NCI-H2227 (cell line): Measurements from ENCODE around the gene RIC1.
"Not testable (repeated sequence)": the region's sequence is repeated elsewhere in the genome, so short reads cannot be mapped to it uniquely, and the experiment has no call there.

Source experiments
- DNase-seq: peaks from one replicate; lab custom pipeline; 2025; ENCODE audit not compliant: unreplicated experiment; lab: John Stamatoyannopoulos, UW

The RIC1 gene

DNA sequence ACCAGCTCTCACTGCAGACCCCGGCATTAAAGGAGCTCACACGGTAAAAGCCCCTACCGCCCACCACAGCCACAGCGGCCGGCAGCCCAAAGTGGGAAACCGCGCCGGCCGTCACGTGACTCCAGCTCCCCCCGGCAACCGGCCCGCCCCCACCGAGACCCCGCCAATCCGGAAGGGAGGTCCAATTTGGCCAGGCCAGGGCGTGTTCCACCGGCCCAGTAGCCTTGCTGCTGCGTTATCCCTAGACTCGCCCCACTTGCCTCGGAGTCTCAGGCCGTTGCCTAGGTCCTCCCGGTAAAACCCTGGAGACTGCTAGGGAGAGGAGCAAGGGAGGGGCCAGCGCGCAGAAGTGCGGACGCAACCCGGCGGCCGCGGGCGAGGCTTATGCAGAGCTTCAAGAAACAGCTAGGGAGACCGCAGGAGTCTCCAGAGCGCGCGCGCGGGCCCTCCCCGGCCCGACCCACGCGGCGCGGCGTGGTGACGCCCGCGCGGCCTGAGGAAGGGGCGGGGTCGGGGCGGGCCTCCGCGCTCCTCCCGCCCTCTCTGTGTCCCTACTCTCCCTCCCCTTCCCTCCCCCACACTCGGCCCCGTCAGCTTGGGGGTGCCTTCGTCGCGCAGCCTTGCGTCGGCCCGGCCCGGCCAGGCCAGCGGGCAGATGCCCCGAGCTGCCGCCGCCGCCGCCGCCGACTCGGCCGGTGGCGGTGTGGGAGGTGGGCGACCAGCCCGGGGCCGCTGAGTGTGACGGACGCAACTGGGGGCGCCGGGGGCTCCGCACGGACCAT, at the start of gene RIC1:
RIC1 (plus strand) TSS at position 578 of the 782 bp plus-strand sequence; CDS start at position 781, 203 bp downstream.
- DNase-seq: peak; percentile 94

GRCh38 chr9:5579881-5580280, 49.0 kb upstream of the RIC1 start:
- no peak for DNase-seq

- no peak for DNase-seq
Measured at GRCh38 chr9:5580650-5581049, 48.3 kb upstream of the RIC1 start.

GRCh38 chr9:5581706-5582105, 47.2 kb upstream of the RIC1 start:
- not testable (repeated sequence) for DNase-seq

GRCh38 chr9:5582835-5583195, 46.1 kb upstream of the RIC1 start:
- DNase-seq: no peak

GRCh38 chr9:5586391-5586802, 42.5 kb upstream of the RIC1 start:
- DNase-seq: no peak

- DNase-seq: no peak
Measured at GRCh38 chr9:5587024-5587423, 41.9 kb upstream of the RIC1 start.

- DNase-seq: no peak
Measured at GRCh38 chr9:5592231-5592630, 36.7 kb upstream of the RIC1 start.

DNA sequence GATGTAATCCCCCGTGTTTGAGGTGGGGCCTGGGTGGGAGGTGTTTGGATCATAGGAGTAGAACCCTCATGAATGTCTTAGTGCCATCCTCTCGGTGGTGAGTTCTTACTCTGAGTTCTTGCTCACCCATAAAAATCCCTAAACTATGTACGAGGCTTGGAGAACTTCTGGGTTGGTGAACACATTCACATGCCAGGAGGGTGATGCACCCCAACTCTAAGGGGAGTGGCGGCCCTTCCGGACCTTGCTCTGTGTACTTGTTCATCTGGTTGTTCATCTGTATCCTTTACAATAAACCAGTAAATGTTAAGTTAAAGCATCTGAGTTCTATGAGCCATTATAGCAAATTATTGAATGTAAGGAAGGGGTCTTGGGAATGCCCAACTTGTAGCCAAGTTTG, 36.0 kb upstream of the RIC1 start:
- DNase-seq: no peak

DNA sequence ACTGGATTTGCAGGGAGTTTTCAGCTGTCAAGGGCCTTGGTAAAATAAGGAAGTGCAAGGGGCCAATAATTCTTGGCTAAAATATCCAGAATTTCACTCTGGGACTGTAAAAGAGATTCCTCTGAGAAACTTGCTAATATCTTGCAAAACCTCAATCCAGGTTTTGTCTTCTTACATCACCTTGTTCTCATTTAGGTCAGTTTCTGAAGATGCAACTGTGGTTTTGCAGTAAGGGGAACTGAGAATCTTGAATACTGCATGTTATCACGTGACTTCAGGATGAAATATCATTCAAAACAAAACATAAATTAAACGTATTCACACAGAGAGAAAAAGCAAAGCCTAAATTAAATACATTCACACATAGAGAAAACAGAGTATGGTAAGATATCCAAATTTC, 35.0 kb upstream of the RIC1 start:
- no peak for DNase-seq

GRCh38 chr9:5596173-5596572, 32.7 kb upstream of the RIC1 start:
- DNase-seq: no peak

DNA sequence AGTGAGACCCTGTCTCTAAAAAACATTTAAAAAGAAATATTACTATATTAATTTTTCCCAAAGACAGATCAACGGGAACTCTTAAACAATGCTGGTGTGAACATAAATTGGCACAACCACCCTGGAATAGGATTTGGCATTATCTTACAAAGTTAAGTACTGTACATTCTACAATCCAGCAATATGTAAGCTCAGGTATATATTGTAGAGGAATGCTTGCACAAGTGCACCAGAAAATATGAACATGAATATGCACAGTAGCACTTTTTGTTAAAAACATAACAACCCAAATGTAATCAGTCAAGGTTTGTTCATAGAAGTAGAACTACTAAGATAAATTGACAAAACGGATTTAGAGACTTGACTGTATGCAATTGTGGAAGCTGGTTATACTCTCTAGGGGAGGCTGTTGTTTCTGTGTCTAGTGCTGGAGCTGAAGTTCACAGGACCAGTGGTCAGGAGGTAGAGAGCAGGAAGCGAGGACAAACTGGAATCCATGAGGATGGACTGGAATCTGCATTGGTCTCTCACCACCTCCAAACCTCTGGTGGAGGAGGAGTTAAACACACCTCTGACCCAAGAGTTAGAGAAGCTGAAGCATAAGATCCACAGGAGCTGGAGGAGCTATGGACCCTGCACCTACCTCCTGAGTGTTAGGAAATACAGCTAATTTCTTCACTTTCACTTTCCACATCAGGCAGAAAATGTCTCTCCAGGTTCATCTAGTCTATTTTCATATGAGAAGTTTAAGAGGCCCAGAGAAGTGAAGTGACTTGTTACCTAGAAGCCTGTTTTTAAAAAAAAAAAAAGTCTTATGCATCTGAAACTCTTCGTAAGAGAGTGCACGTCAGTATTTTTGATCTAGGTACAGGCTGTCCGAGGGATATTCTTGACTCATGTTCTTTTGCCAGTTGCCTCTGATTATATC, 20.3 kb upstream of the RIC1 start:
- DNase-seq: no peak

- DNase-seq: no peak
Measured at GRCh38 chr9:5609226-5609596, 19.7 kb upstream of the RIC1 start.

DNA sequence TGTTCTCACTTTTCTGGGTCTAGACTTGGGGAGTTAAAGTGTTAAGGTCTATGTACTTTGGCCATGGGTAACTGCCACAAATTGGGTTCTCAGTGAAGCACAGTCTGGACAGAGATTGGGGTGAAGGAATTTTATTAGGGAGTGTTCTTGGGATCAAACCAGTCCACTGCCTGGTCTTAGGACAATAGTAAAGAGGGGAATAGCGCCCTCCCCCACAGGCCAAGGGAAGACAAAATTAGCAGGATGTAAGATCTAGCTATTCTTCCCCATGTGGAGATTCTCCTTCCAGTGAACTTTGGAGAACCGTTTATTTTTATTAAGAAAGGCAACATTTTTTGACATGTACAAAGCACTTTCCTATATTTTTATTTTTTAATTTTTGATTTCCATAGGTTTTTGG, 18.4 kb upstream of the RIC1 start:
- no peak for DNase-seq

DNA sequence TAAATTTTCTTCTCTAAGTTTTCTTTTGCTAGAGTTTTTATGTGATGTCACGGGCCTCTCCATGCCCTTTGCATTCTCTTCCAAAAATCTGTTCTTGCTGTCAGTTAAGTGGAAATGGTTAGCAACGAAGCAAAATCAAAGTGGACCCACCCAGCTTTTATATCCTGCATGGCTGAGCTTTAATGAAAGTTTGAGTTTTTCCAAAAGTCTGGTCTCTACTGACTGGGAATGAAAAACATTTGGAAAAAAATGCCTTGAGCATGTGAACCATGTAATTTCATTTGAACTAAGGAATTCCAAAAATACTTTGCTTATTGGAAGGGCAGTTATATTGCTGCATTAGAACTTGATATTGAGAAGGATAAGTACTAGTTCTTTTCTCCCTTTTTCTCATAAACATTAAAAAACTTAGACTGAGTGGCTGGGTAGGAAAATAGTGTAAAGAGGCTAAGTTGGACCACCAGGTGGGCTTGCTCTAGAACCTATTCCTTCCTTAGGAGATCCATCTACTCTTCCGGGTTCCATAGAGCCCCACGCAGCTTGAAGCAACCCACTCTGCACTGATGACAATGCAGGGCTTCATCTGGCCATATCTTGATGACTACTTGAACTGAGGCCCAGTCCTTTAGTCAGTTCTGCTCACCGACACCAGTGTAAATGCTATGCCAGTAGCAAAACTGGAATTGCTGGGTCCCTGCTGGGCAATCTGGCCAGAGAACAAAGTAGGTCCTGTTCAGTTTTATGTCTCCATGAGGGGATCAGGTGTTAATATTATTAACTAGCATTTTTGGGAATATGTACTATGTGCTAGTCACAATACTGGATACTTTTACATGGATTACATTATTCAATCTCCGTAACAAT, 17.4 kb upstream of the RIC1 start:
- DNase-seq: no peak

GRCh38 chr9:5612185-5612530, 16.7 kb upstream of the RIC1 start:
- no peak for DNase-seq

DNA sequence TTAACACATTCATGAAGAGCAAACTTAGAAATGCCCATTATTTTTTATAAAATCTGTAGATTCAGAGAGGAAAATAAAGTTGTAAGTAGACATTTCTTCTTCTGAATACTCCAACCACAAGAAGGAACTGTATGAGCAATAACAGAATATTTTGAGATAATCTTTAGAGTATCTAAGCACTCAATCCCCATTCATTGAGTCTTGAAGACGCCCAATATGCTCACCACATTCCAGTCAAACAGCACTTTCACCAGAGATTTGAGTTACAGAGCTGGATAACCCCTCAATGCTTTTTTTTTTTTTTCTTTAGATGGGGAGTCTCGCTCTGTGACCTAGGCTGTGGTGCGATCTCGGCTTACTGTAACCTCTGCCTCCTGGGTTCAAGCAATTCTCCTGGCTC, 14.7 kb upstream of the RIC1 start:
- no peak for DNase-seq

DNA sequence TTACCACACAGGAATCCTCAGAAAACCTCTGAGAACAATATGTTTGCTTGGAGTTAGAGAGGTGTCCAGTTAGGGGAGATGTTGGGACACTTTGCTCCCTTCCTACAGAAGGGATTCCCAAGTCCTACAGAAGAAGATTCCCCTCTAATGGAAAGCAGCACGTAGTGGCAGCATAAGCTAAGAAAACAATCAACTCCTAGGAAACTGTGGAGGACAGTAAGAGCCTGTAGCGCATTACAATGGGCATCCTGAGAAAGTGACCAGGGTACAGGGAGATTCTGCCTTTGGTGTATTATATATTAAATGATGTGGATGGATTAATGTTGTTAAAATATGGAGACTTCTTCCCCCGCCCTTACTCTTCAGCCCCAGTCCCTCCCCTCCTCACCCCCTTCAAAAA, 13.9 kb upstream of the RIC1 start:
- no peak for DNase-seq

DNA sequence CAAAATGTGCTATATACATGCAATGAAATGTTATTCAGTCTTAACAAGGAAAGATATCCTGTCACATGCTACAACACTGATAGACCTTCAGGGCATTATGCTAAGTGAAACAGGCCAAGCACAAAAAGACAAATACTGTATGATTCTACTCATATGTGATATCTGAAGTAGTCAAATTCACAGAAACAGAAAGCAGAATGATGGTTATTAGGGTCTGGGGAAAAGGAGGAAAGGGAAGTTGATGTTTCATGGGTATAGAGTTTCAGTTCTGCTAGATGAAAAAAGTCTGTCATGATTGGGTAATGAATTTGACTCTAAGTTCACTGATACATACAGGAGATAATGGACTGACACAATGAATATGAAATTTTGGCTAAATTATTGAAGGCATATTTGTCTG, 11.2 kb upstream of the RIC1 start:
- no peak for DNase-seq

GRCh38 chr9:5620494-5620893, 8.4 kb upstream of the RIC1 start:
- no peak for DNase-seq

GRCh38 chr9:5621327-5621726, 7.6 kb upstream of the RIC1 start:
- DNase-seq: no peak
